Adipose tissue (tissue), 3 donors: ENCODE data around the gene FSTL3. TPM values are rescaled to one million over a fixed set of nuclear protein-coding genes. Genes with fewer than 3 reads are reported as not detected.

Source experiments
- H3K27ac ChIP-seq: one replicate; pipeline ENCODE4 v1.5.1; 2013; ENCODE audit warnings: low read depth, low read length
- WGBS, 3 donors: extraction: QIAGEN DNeasy Blood & Tissue Kit; methylation state at CpG; one replicate each; pipeline ENCODE4 v1.1.7; 2013; 5-methylcytosine and 5-hydroxymethylcytosine counted together
- polyA plus RNA-seq, 3 donors: library from polyadenylated mRNA; stranded (reverse); fragments of 200-250 nt; gene quantifications; one replicate each; pipeline ENCODE4 v1.2.3, GENCODE V29; 2013
- donor health status: healthy with polysubstance abuse.
- donor health status: Bipolar disorder and iron deficiency.
- donor health status: healthy.

Gene FSTL3
- polyA plus RNA-seq, 3 donors, result 24.5 to 153 (median 48.5) TPM

DNA sequence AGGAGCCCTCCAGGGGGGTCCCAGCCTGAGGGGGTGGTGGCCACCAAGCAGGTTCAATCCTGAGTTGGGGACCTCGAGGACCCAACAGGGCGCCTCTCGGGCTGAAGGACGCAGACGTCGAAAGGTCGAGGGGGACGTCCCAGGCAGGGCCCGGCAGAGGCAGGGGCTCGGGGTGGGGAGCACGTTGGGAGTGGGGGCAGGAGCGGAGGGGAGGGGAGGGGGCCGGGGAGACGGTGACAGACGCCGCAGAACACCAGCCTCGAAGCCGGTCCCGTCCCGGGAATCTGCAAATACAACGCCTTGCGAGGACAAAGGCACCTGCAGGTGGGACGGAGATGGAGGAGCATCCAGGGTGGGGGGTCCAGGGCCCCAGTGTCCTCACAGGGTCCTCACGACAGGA is 32.5 kb upstream of the FSTL3 start:
- H3K27ac ChIP-seq, result no peak overlapping the region
- 86 to 95% (median 93%) methylated on average over 24 of the region's 24 CpGs for WGBS, 3 donors

DNA sequence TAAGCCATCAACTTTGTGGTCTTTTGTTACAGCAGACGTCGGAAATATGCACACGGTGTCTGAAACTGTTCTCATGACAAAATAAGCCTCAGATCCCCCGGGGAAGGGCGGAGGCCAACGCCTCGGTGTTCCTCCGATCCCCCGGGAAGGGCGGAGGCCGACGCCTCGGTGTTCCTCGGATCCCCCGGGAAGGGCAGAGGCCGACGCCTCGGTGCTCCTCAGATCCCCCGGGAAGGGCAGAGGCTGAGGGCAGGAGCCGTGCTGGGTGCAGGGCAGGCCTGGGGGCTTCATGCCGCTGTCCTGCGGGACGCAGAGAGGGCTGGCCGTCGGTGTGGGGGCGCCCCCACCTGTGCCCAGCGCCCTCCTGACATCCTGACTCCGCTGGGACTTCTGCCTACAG is 31.8 kb upstream of the FSTL3 start:
- no peak overlapping the region for H3K27ac ChIP-seq
- WGBS, 3 donors, result 74 to 91% (median 78%) methylated on average over 18 to 28 of the region's 28 CpGs

DNA sequence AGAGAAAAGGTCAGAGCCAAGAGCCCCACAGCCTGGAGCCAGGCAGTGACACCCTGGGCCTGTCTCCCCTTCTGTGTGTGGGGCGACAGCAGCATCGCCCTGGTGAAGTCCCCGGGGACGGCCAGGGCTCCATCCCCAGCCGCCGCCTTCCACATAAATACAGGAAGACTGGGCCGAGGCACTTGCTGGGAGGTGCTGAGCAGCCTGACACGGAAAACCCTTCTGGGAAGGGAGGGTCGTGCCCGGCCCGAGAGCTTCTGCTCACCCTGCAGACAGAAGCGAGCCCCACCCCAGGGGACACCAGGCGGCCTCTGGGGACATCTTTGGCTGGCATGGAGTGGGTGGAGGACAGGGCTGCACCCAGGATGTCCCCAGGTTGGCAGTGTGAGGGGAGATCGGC is 31.4 kb upstream of the FSTL3 start:
- WGBS, 3 donors, result 82 to 86% (median 84%) methylated on average over 14 of the region's 14 CpGs

DNA sequence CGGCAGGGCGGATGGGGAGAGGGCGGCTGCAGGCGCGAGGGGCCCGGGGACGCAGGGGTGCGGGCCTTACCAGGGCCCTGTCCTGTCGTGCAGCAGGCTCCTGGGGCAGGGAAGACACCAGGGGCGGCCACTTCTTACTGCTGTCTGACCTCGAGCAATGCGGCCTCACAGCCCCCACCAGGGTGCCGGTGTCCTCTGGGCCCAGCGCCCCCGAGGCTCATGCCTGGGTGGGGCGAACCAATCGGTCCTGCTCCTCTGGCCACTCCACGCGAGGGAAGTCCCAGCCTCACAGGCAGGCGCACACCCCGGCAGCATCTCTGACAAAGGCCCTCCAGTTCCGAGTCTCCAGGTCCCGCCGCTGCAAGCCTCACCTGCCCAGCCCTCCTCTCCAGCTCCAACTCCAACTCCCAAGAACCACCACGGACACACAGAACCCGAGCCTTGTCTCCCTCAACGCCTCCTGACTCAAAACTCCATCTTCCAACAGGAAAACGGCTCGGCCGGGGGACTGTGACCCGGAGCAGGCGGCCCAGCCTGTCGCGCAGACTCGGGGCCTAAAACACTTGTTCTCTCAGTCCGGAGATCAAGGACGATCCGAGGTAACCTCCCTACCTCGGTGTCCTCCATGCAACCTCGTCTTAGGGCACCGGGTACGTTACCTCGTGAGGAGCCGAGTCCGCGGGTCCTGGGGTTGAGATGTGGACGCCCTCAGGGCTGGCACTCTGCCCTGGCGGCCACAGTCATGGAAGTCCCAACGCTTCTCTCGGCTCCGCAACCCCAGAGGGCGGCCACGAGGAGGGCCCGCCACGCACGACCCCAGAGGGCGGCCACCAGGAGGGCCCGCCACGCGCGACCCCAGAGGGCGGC is 30.0 kb upstream of the FSTL3 start:
- WGBS, 3 donors, result 88 to 95% (median 93%) methylated on average over 49 to 62 of the region's 62 CpGs
- no peak overlapping the region for H3K27ac ChIP-seq

More for the DNA sequence above, 31.4 kb upstream of the FSTL3 start:
- H3K27ac ChIP-seq, result no peak overlapping the region

DNA sequence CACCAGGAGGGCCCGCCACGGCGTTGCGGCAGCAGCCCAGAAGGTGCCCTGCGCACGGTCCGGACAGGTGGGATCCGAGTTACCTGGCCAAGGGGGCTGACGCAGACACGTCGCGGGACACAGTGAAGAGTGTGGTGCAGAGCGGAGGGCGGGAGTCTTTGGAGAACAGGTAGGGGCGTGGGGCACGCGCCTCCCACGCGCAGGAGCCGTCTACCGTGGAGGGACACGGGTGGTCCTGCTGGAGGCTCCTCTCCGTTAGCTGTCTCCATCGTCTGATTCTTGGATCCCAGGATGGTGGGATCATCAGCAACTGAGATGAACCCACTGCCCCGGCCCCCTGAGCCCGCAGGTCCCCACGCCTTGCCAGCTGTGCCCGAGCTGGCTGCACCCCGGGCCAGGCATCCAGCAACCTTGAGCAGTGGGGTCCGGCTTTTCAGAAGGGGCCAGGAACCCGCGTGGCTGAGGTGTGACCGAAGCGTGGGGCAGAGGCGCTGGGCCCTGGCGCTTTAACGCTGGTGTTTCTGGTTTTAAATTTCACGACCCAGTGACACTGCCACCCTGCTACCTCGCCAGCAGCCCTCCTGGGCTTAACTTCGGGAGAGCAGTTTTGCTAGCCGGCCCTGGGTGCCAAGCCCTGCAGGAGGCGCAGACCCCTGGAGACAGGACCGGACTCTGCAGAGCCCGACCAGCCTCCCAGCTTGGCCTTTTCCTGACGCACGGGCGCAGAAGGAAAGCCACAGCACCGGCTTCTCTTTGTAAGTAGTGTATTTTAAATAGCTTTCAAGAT is 29.2 kb upstream of the FSTL3 start:
- 92 to 95% (median 95%) methylated on average over 44 to 48 of the region's 48 CpGs for WGBS, 3 donors

DNA sequence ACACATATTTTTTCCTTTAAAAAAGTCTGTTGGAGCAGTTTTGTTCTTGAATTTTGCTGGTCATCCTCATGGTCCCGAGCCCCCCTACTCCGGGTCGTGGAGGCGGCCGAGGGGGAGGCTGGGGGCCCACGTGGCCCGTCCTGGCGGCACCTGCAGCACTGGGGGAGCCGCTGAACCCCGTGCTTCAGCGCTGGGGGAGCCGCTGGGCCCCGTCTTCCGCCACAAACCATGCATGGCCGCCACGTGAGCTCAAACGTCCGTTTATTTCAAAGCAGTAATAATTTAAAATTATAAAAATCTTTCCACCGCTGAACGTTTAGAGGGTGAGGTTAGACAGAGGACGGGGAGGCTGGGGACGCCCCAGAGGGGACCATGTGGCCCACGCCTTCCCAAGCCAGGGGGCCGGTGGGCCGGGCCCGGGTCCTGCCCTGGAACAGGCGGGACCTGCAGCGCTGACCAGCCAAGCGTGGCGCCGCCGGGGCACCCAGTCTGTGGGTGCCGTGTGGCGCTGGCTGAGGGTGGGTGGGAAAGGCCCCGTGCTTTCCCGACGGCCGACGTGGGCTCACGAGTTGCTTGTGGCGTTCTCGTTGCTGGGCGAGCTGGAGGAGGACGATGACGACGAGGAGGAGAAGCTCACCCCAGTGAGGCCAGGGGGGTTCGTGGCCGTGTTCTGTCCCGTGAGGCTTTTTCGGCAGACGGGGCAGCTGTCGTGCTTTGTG is 28.5 kb upstream of the FSTL3 start:
- 92 to 94% (median 93%) methylated on average over 48 to 52 of the region's 52 CpGs for WGBS, 3 donors
- H3K27ac ChIP-seq, result no peak overlapping the region

More for the DNA sequence above, 29.2 kb upstream of the FSTL3 start:
- H3K27ac ChIP-seq, result no peak overlapping the region

DNA sequence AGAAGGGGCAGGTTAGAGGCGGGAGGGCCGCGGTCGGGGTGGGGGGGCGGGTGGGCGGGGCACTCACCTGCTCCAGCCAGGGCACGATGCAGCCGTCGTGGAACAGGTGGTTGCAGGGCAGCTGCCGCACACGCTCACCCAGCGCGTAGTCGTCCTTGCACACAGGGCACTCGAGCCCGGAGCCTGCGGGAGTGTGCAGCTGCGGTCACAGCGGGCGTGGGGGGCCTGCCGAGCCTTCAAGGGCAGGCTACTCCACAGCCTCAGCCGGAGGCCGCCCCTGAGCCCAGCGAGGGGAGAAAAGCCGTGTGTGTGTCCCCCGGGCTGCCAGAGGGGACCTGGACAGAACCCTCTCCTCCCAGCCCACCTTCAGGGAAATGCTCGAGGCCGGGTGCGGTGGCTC is 27.9 kb upstream of the FSTL3 start:
- WGBS, 3 donors, result 93% methylated on average over 15 to 29 of the region's 29 CpGs
- H3K27ac ChIP-seq, result no peak overlapping the region

DNA sequence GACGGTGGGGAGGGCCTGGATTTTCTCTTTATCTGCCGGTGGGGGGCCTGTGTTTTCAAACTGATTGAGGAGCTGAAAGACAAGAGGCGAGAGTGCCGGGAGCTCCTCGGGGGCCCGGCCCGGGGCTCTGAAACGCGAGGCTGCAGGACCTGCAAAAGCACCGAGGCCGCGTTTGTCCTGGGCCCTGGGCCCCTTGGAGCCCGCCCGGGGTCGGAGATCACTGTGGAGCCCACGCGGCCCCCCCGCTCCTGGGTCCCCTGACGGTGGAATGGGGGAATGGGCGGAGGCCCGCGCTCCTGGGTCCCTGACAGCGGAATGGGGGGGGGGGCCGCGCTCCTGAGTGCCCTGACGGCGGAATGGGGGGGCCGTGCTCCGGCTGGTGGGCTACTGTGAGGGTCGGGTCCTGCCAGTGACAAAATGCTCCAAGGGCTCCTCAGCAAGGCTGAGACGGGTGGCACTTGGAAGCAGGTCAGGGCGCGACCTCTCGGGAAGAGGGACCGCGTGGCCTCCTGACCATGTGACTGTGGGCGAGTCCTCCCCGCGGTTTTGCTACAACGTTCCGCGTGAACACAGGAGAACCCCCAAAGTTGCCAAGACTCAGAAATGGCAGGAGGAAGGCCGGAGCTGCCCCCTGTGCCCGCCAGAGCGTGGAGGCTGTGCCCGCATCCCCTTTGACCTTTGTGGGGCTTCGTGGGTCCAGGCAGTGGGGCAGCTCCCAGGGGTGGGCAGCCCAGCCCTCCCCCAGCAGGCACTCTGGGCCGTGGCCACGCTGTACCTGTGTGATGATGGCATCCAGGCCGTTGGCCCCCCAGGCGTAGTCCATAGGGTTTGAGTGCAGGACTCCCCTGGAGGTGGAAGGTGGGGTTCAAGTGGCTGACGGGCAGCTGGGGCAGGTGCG is 27.0 kb upstream of the FSTL3 start:
- 92 to 93% (median 93%) methylated on average over 43 to 53 of the region's 53 CpGs for WGBS, 3 donors

DNA sequence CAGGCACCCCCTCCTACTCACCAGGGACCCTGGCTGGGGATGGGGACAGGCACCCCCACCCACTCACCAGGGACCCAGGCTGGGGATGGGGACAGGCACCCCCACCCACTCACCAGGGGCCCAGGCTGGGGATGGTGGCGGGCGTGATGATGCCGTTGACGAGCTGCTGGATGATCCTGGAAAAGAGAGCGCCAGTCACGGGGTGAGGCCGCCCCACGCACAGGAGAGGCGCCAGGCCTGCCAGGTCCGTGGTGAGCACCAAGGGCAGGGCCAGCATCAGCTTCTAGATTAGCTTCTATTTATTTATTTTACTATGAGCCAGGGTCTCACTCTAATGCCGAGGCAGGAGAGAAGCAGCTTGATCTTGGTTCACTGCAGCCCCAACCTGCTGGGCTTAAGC is 26.1 kb upstream of the FSTL3 start:
- no peak overlapping the region for H3K27ac ChIP-seq
- WGBS, 3 donors, result 94 to 96% (median 95%) methylated on average over 11 of the region's 11 CpGs

More for the DNA sequence above, 27.0 kb upstream of the FSTL3 start:
- H3K27ac ChIP-seq, result no peak overlapping the region

DNA sequence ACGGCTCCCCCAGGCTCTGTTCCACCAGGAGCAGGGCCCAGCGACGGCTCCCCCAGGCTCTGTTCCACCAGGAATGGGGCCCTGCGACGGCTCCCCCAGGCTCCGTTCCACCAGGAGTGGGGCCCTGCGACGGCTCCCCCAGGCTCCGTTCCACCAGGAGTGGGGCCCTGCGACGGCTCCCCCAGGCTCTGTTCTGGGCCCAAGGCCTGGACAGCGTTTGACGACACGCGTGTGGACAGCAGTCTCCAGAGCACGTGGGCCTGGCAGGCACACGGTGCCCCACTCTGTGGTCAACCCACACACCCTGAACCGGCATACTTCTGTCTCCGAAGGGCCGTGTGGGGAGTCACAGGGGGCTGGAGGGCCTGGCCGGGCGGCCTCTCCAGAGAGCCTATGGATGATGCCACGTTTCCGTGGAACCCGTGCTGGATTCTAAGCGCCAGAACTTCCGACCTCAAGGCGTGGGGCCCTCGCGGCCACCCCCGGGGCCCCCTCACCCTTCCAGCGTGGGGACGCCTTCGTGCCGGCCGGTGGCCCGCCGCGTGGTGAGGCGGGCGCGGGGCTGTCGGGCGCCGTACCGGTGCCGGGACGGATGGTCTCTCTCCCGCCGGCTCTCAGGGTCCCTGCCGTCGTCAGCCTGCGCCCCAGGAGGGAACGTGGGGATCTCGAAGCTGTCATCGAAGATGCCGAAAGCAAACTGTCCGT is 24.9 kb upstream of the FSTL3 start:
- WGBS, 3 donors, result 94% methylated on average over 58 of the region's 58 CpGs
- H3K27ac ChIP-seq, result no peak overlapping the region

DNA sequence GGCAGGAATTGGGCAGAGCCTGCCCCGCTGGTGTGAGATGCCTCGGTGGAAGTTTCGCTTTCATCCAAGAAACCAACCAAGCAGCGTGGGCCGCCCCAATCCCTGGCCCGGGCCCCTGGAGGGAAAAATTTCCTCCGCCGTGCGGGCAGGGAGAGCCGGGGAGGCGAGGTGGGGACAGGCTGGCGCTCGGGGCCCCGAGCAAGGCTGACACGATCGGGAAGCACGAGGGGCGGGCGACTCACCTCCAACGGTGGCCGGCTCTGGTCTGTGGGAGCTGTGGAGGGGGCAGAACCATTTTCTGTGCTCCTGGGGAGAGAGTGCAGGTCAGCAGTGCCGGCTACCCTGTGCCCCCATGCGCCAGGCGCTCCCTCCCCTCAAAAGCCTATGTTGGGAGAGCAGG is 24.2 kb upstream of the FSTL3 start:
- no peak overlapping the region for H3K27ac ChIP-seq
- 87 to 89% (median 88%) methylated on average over 23 to 24 of the region's 24 CpGs for WGBS, 3 donors

DNA sequence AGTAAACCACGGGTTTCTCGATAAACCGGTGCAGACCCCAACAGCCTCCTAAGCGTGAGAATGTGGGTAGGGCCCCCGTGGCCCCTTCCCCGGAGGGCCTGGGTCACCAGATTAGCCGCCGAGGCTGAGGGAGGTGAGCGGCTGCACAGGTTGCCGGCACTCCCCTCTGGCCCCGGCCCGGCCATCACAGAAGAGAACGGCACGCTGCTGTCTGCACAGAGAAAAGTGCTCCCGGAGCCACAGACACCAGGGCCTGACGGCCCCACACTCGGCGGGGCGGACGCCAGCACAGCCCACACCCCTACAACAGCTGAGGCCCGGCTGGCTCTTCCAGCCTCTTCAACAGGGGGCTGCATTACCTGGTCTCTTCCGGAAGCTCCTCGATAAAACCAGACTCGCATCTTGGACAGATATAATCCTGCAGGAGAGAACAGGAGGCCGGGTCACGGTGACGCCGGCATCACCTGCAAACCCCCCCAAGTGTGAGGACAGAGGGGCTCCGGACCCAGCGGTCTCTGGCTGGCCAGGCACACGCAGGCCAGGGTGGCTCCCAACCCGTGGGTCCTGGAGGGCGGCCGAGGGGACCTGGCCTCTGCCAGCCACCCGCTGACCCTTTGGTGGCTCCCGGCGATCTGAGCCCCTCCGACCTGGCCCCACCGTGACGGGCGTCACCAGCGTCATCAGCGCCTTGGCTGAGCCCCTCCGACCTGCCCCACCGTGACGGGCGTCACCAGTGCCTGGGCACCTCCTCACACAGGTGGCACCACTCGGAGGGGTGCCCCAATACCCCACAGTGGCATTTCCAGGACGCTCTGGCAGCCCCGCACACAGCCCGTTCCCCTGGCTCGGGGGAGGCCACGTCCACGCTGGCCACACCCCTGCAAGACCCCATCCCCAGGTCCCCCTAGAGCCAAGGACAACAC is 23.5 kb upstream of the FSTL3 start:
- WGBS, 3 donors, result 90 to 95% (median 93%) methylated on average over 49 to 54 of the region's 54 CpGs
- H3K27ac ChIP-seq, result no peak overlapping the region

DNA sequence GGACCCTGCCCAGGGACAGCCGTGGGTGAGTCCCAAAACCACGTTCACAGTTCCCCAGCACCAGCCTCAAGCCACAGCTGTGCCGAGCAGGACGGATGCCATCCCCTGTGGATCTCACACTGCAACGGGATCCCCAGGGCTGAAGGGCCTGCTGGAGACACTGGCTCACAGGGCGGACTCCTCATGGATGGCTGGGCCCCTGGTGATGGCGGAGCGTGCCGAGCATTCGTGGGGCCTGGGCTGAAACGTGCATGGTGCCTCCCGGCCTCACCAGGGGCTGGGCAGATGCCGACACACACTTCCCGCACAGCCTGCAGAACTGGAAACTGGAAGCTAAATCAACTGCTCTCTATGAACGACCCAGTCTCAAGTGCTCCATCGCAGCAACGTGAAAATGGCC is 22.8 kb upstream of the FSTL3 start:
- WGBS, 3 donors, result 86 to 89% (median 88%) methylated on average over 17 of the region's 17 CpGs
- H3K27ac ChIP-seq, result no peak overlapping the region

DNA sequence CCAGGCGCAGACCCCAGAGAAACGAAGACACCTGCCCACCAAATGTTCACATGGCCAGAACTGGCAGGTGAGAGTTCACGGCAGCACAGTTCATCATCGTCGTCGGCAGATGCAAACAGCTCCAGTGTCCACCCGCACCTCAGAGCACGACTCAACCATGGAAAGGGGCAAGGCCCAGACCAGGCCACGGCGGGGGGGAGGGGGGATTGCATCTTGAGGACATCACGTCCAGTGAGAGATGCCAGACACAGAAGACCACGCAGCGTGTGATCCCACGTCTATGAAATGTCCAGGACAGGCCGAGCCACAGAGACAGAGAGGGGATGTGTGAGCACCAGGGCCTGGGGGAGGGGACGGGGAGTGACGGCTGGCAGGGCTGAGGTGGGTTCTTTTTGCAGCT is 20.5 kb upstream of the FSTL3 start:
- H3K27ac ChIP-seq, result no peak overlapping the region
- 77 to 81% (median 79%) methylated on average over 16 to 17 of the region's 17 CpGs for WGBS, 3 donors

DNA sequence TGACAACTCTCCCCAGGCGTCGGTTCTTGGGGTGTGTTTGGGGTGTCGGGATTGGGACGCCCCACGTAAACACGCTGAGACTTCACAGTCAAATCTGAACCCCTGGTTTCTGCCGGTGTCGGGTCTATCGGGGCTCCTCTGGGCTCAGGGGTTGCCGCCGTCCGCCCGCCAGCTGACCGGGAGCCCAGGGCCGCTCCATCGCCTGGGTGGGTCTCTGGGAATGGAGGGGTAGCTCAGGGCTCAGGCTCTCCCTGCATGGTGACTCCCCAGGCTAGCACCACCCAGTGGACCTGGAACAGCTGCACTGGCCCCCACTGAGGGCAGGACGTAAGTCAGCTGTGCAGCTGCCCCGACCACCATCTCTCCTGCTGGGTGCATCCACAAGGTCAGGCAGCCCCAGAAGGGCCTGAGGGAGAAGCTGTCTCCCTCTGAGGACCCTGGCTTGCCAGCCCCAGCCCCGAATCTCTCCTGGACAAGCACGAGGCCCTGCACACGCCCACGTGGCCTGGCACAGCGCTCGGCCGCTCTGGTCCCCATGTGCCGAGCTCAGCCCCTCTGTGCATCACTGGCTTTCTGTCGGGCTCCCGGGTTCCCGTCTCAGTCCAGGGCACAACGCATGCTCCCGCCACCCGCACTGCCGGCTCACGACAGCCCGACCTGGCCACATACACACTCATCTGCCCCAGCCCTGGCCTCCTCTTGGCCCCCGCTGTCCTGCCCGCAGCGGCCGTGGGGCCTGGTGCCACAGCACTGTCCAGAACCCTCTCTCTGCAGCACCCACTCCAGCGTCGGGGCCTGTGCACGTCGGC is 19.2 kb upstream of the FSTL3 start:
- WGBS, 3 donors, result 84 to 88% (median 86%) methylated on average over 43 of the region's 43 CpGs
- H3K27ac ChIP-seq, result no peak overlapping the region

DNA sequence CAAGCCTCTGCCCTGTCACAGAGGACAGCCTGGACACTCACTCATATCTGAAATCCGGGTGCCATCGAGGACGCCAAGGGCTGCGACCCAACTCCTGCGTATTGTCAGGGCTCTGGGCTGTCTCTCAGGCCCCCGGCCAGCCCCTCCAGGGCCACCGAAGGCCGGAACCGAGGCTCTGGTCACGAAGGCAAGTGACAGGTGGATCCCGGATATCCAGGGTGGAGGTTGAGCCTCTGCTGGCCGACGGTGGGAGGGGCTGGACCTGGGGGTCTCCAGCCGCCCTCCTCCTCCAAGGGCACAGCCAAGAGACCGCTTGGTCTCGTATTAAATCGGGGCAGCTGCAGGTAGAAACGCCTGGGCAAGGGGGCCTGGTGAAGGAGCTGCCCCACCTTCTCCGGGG is 18.6 kb upstream of the FSTL3 start:
- no peak overlapping the region for H3K27ac ChIP-seq
- 82 to 88% (median 85%) methylated on average over 17 to 19 of the region's 19 CpGs for WGBS, 3 donors
